ENCODE data around the gene SRCAP. TPM values are rescaled to one million over a fixed set of nuclear protein-coding genes. Genes with fewer than 3 reads are reported as not detected.

The SRCAP gene
- total RNA-seq, 2 experiments from 2014 or later: 59.5 to 60.1 TPM

DNA sequence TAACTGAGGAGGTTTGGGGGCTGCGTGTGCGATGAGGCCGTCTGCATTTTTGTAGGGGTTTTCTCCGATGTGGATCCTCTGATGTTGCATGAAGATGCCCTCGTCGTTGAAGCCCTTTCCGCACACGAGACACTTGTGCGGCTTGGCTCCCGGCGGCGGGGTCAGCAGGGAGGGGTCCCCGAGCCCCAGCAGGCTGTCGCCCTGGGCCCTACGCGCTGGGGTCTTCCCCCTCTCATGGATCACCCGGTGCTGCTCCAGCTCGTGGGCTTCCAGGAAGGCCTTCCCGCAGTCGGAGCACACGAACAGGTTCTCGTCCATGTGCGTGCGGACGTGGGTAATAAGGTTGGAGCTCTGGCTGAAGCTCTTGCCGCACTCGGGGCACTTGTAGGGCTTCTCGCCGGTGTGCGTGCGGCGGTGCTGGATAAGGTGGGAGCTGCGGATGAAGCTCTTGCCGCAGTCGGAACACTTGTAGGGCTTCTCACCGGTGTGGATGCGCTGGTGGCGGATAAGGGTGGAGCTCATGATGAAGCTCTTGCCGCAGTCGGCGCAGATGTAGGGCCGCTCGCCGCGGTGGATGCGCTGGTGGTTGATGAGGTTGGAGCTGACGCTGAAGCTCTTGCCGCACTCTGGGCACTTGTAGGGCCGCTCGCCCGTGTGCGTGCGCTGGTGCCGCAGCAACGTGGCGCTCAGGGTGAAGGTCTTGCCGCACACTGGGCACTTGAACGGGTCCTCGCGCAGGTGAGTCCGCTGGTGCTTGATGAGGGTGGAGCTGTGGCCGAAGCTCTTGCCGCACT lies 83.7 kb downstream of the SRCAP start:
- Mint-ChIP-seq H3K9me3 (no peaks in the 10 kb centered on the region), H3K27me3 (peaks cover under 1% of the 10 kb centered on the region), H3K27ac (no peak overlapping the region), H3K4me3 (no peak overlapping the region), H3K36me3 (ENCODE audit: low read depth) (no peaks in the 10 kb centered on the region), H3K4me1 (ENCODE audit: low read depth) (peaks cover 16% of the 10 kb centered on the region)
- peaks cover 5 to 14% of the 10 kb centered on the region in 2 experiments for H3K27me3 ChIP-seq (ENCODE audit: control insufficient read depth in 1 of 2, insufficient read depth in 2 of 2, low read length in 2 of 2)
- ChIA-PET POLR2A (interaction anchor here (0.5 kb wide), 1 partner anchor 683 kb away, joined by 5 read pairs; no protein-coding TSS in a partner anchor), CTCF (interaction anchor here (1.1 kb wide), 1 partner anchor 184 kb away, joined by 3 read pairs; no protein-coding TSS in a partner anchor)
- H3K27ac ChIP-seq (ENCODE audit: low read depth in 1 of 2, low read length in 2 of 2): no peak overlapping the region
- intact Hi-C loops (cut with DNase I, micrococcal nuclease): no loop called here
- H3K4me3 ChIP-seq (ENCODE audit: low read length): no peak overlapping the region
- H3K4me1 ChIP-seq (ENCODE audit: insufficient read depth, low read length): peaks cover 17% of the 10 kb centered on the region
- TF ChIP-seq, protein P1, sequence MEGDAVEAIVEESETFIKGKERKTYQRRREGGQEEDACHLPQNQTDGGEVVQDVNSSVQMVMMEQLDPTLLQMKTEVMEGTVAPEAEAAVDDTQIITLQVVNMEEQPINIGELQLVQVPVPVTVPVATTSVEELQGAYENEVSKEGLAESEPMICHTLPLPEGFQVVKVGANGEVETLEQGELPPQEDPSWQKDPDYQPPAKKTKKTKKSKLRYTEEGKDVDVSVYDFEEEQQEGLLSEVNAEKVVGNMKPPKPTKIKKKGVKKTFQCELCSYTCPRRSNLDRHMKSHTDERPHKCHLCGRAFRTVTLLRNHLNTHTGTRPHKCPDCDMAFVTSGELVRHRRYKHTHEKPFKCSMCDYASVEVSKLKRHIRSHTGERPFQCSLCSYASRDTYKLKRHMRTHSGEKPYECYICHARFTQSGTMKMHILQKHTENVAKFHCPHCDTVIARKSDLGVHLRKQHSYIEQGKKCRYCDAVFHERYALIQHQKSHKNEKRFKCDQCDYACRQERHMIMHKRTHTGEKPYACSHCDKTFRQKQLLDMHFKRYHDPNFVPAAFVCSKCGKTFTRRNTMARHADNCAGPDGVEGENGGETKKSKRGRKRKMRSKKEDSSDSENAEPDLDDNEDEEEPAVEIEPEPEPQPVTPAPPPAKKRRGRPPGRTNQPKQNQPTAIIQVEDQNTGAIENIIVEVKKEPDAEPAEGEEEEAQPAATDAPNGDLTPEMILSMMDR (IDR thresholded peaks at IDR 0.05): no peak
- DNase-seq (peak in 1 of 14 experiments; percentile 23), ATAC-seq (ENCODE audit: poor library complexity) (no peak)
- H3K36me3 ChIP-seq (ENCODE audit: insufficient read depth, low read length): no peaks in the 10 kb centered on the region
- H3K9me3 ChIP-seq (ENCODE audit: control insufficient read depth in 1 of 2, insufficient read depth in 1 of 2, low read length in 2 of 2): no peaks in the 10 kb centered on the region

DNA sequence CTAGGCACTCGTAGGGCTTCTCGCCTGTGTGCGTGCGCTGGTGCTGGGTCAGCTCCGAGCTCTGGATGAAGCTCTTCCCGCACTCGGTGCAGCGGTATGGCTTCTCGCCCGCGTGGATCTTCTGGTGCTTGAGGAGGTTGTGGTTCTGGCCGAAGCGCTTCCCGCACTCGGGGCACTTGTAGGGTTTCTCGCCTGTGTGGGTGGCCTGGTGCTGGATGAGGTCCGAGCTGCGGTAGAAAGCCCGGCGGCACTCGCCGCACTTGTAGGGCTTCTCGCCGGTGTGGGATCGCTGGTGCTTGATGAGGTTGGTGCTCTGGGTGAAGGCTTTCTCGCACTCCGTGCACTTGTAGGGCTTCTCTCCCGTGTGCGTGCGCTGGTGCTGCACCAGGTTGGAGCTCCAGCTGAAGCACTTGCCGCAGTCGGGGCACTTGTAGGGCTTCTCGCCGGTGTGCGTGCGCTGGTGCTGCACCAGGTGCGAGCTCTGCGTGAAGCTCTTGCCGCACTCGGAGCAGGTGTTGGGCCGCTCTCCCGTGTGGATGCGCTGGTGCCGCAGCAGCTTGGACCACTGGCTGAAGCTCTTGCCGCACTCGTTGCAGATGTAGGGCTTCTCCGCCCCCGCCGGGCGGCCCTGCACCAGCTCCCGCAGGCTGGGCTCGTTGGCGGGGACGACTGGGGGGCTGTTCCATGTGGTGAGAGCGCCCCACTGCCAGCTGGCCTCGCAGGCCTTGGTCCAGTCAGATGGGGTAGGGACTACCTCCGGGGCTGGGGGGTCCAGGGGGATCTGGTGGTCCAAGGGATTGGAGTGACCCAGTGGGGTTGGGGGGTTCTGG lies 84.5 kb downstream of the SRCAP start:
- Mint-ChIP-seq H3K36me3 (ENCODE audit: low read depth) (no peaks in the 10 kb centered on the region), H3K4me3 (no peak overlapping the region), H3K9me3 (no peaks in the 10 kb centered on the region), H3K27ac (no peak overlapping the region), H3K4me1 (ENCODE audit: low read depth) (peaks cover 21% of the 10 kb centered on the region), H3K27me3 (peaks cover 5% of the 10 kb centered on the region)
- TF ChIP-seq, protein P1 (IDR thresholded peaks at IDR 0.05): no peak
- no peaks in the 10 kb centered on the region for H3K9me3 ChIP-seq (ENCODE audit: control insufficient read depth in 1 of 2, insufficient read depth in 1 of 2, low read length in 2 of 2)
- ChIA-PET POLR2A (interaction anchor here (0.5 kb wide), 1 partner anchor 684 kb away, joined by 5 read pairs; no protein-coding TSS in a partner anchor), CTCF (interaction anchor here (1.1 kb wide), 1 partner anchor 185 kb away, joined by 3 read pairs; no protein-coding TSS in a partner anchor)
- DNase-seq (peak in 1 of 14 experiments; percentile 16), ATAC-seq (ENCODE audit: poor library complexity) (no peak)
- intact Hi-C loops (cut with DNase I, micrococcal nuclease): no loop called here
- peaks cover 7 to 17% of the 10 kb centered on the region in 2 experiments for H3K27me3 ChIP-seq (ENCODE audit: control insufficient read depth in 1 of 2, insufficient read depth in 2 of 2, low read length in 2 of 2)
- no peak overlapping the region for H3K4me3 ChIP-seq (ENCODE audit: low read length)
- H3K27ac ChIP-seq (ENCODE audit: low read depth in 1 of 2, low read length in 2 of 2): no peak overlapping the region
- H3K36me3 ChIP-seq (ENCODE audit: insufficient read depth, low read length): no peaks in the 10 kb centered on the region
- peaks cover 20% of the 10 kb centered on the region for H3K4me1 ChIP-seq (ENCODE audit: insufficient read depth, low read length)

DNA sequence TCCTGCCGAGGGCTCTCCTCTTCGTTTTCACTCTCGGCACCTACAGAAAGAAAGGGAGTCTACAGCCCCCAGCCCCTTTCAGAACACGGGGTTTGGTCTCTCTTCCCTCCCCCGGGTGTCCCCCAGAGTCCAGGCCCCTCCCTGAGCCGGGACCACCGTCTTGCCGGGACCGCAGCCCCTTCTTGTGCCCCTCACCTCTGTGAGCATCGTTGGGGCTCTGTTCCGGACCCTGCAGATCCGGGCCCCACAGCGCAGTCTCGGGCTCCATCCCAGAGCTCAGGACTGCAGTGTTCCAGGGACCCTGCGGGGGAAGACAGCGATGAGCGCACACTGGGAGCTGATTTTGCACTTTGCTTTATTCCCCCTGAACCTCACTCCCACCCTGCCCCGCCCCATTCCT lies 85.2 kb downstream of the SRCAP start:
- intact Hi-C loops (cut with DNase I, micrococcal nuclease): no loop called here
- no peak overlapping the region for H3K27ac ChIP-seq (ENCODE audit: low read depth in 1 of 2, low read length in 2 of 2)
- Mint-ChIP-seq H3K4me1 (ENCODE audit: low read depth) (peaks cover 21% of the 10 kb centered on the region), H3K27ac (no peak overlapping the region), H3K4me3 (no peak overlapping the region), H3K36me3 (ENCODE audit: low read depth) (no peaks in the 10 kb centered on the region), H3K27me3 (peaks cover 5% of the 10 kb centered on the region), H3K9me3 (no peaks in the 10 kb centered on the region)
- H3K9me3 ChIP-seq (ENCODE audit: control insufficient read depth in 1 of 2, insufficient read depth in 1 of 2, low read length in 2 of 2): no peaks in the 10 kb centered on the region
- H3K36me3 ChIP-seq (ENCODE audit: insufficient read depth, low read length): no peaks in the 10 kb centered on the region
- ATAC-seq (ENCODE audit: poor library complexity) (no peak), DNase-seq (peak in 1 of 14 experiments; percentile 13)
- TF ChIP-seq, protein P1 (IDR thresholded peaks at IDR 0.05): no peak
- CTCF ChIA-PET: no interaction called here
- H3K4me3 ChIP-seq (ENCODE audit: low read length): no peak overlapping the region
- H3K4me1 ChIP-seq (ENCODE audit: insufficient read depth, low read length): peaks cover 20% of the 10 kb centered on the region
- POLR2A ChIA-PET: no interaction called here
- H3K27me3 ChIP-seq (ENCODE audit: control insufficient read depth in 1 of 2, insufficient read depth in 2 of 2, low read length in 2 of 2): peaks cover 7 to 17% of the 10 kb centered on the region in 2 experiments

Data from CD4-positive, alpha-beta T cell (primary cell).